MM.1S (cell line): ENCODE results near the gene SERPINA12.

Experiments used
- DNase-seq: peaks from one replicate; pipeline ENCODE4 v3.0.0-alpha.2; 2015
- H2AFZ ChIP-seq: fragments of 300-600 bp; sonication (generic); 2 replicates; pipeline ENCODE4 v1.6.0; 2016; ENCODE audit warnings: antibody characterized with exemption, low read length
- H3F3A ChIP-seq: fragments of 300-600 bp; sonication (generic); 2 replicates; pipeline ENCODE4 v1.6.1; 2016; ENCODE audit warnings: mild to moderate bottlenecking, antibody characterized with exemption, low read length, moderate library complexity, mixed read lengths; ENCODE audit not compliant: insufficient read depth
- H3K27ac ChIP-seq: fragments of 300-600 bp; sonication (generic); 2 replicates; pipeline ENCODE4 v1.5.1; 2016; ENCODE audit warnings: mild to moderate bottlenecking, low read length
- H3K27me3 ChIP-seq: fragments of 300-600 bp; sonication (generic); replicated peaks from 2 replicates; pipeline ENCODE4 v1.6.0; 2016; ENCODE audit warnings: low read length; ENCODE audit not compliant: insufficient read depth
- H3K36me3 ChIP-seq: fragments of 300-600 bp; sonication (generic); replicated peaks from 2 replicates; pipeline ENCODE4 v1.6.1; 2016; ENCODE audit warnings: mild to moderate bottlenecking, low read length, mixed read lengths; ENCODE audit not compliant: insufficient read depth
- H3K4me1 ChIP-seq: fragments of 300-600 bp; sonication (generic); 2 replicates; pipeline ENCODE4 v1.6.1; 2016; ENCODE audit warnings: low read length, mixed read lengths
- H3K4me2 ChIP-seq: fragments of 300-600 bp; sonication (generic); 2 replicates; pipeline ENCODE4 v1.6.0; 2016; ENCODE audit warnings: low read depth, low read length
- H3K4me3 ChIP-seq: fragments of 300-600 bp; sonication (generic); 2 replicates; pipeline ENCODE4 v1.5.1; 2016; ENCODE audit warnings: low read length, mixed read lengths
- H3K79me2 ChIP-seq: fragments of 300-600 bp; sonication (generic); 2 replicates; pipeline ENCODE4 v1.6.1; 2016; ENCODE audit warnings: mixed run types, low read length, mixed read lengths
- H3K9ac ChIP-seq: fragments of 300-600 bp; sonication (generic); 2 replicates; pipeline ENCODE4 v1.6.1; 2016; ENCODE audit warnings: low read length, mixed read lengths
- H3K9me2 ChIP-seq: fragments of 300-600 bp; sonication (generic); replicated peaks from 2 replicates; pipeline ENCODE4 v1.6.1; 2016; ENCODE audit warnings: mild to moderate bottlenecking, low read length, mixed read lengths; ENCODE audit not compliant: insufficient read depth
- H3K9me3 ChIP-seq: fragments of 300-600 bp; sonication (generic); replicated peaks from 2 replicates; pipeline ENCODE4 v1.6.1; 2016; ENCODE audit warnings: mild to moderate bottlenecking, low read length, mixed read lengths; ENCODE audit not compliant: insufficient read depth
- H4K20me1 ChIP-seq: fragments of 300-600 bp; sonication (generic); 2 replicates; pipeline ENCODE4 v1.6.1; 2016; ENCODE audit warnings: mild to moderate bottlenecking, low read length, moderate library complexity, mixed read lengths; ENCODE audit not compliant: insufficient read depth
- EZH2 ChIP-seq: fragments of 300-600 bp; sonication (generic); optimal IDR thresholded peaks from 2 replicates; pipeline ENCODE3; 2017; ENCODE audit warnings: low read depth, mild to moderate bottlenecking, antibody characterized with exemption, low read length, mixed read lengths
- EZH2phosphoT487 ChIP-seq: fragments of 300-600 bp; sonication (generic); IDR thresholded peaks from 2 replicates; pipeline ENCODE4 v1.6.1; 2018; ENCODE audit warnings: antibody characterized with exemption, low read length
- TF ChIP-seq, protein P1 (sequence below): fragments of 300-600 bp; sonication (generic); IDR thresholded peaks from 2 replicates; pipeline ENCODE4 v1.5.1; 2016; ENCODE audit warnings: antibody characterized with exemption, low read length, mixed read lengths

The SERPINA12 gene

DNA sequence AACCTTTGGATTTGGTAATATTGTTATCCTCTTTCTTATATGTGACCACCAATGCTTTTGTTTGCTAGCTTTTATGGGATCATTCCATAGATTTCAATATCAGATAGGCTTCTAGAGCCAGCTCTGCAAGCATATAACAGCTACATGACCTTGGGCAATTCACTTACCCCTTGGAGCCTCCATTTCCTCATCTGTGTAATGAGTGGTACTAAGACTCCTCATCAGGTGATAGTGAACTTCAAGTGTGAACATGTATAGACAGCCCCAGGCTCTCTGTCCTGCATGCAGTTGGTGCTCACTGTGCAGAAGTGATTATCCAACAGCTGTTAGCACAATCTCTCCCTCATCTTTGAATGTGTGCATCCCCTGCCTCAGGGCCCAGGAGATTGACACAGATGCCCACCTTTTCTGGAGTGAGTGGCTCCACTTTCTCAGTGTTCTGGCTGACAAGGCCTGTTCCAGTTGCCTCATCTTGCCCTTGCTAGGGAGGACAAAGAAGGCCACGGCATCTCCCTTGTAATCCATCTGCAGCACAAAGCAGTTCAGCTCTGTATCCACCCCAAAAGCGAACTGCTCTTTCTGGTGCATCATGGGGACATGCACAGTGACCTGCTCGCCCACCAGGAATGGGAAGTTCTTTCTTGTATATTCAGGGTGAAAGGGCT, 42.4 kb downstream of the SERPINA12 start:
- H3K9ac ChIP-seq, result no peak overlapping the region
- no peak overlapping the region for H3K27ac ChIP-seq
- H3K4me1 ChIP-seq, result no peaks in the 10 kb centered on the region
- H3K9me2 ChIP-seq, result no peaks in the 10 kb centered on the region
- no peaks in the 10 kb centered on the region for H3K79me2 ChIP-seq
- TF ChIP-seq EZH2 (no peak), EZH2phosphoT487 (no peak)
- TF ChIP-seq, protein P1, sequence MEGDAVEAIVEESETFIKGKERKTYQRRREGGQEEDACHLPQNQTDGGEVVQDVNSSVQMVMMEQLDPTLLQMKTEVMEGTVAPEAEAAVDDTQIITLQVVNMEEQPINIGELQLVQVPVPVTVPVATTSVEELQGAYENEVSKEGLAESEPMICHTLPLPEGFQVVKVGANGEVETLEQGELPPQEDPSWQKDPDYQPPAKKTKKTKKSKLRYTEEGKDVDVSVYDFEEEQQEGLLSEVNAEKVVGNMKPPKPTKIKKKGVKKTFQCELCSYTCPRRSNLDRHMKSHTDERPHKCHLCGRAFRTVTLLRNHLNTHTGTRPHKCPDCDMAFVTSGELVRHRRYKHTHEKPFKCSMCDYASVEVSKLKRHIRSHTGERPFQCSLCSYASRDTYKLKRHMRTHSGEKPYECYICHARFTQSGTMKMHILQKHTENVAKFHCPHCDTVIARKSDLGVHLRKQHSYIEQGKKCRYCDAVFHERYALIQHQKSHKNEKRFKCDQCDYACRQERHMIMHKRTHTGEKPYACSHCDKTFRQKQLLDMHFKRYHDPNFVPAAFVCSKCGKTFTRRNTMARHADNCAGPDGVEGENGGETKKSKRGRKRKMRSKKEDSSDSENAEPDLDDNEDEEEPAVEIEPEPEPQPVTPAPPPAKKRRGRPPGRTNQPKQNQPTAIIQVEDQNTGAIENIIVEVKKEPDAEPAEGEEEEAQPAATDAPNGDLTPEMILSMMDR, result no peak
- no peaks in the 10 kb centered on the region for H3K9me3 ChIP-seq
- H3K4me3 ChIP-seq, result no peak overlapping the region
- H3K36me3 ChIP-seq, result no peaks in the 10 kb centered on the region
- H3F3A ChIP-seq, result no peaks in the 10 kb centered on the region
- no peak overlapping the region for H3K4me2 ChIP-seq
- H3K27me3 ChIP-seq, result no peaks in the 10 kb centered on the region
- no peak overlapping the region for H2AFZ ChIP-seq
- no peaks in the 10 kb centered on the region for H4K20me1 ChIP-seq
- no peak for DNase-seq

DNA sequence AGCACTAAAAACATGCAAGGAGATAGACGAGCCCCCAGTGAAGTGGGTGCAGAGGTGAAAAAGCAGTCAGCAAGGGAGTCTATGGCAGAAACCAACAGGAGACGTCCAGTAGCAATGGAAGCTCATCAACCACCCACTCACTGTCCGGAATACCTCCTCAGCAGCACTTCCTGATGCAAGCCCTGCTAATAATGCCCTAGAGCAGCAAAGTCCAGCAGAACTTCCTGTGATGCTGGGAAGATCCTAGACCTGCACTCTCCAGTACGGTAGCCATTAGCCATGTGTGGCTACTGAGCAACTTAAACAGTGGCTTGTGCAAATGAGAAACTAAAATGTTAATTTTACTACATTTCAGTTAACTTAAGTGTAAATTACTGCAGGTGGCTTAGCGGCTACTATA, 44.2 kb downstream of the SERPINA12 start:
- Histone ChIP-seq H3K79me2 (no peaks in the 10 kb centered on the region), H3K4me2 (no peak overlapping the region), H4K20me1 (no peaks in the 10 kb centered on the region), H3K27me3 (no peaks in the 10 kb centered on the region), H2AFZ (no peak overlapping the region), H3K9ac (no peak overlapping the region), H3K36me3 (no peaks in the 10 kb centered on the region), H3K4me1 (no peaks in the 10 kb centered on the region), H3K9me3 (no peaks in the 10 kb centered on the region), H3K9me2 (no peaks in the 10 kb centered on the region), H3K4me3 (no peak overlapping the region), H3F3A (no peaks in the 10 kb centered on the region), H3K27ac (no peak overlapping the region)
- TF ChIP-seq, protein P1, result no peak
- no peak for TF ChIP-seq EZH2phosphoT487
- TF ChIP-seq EZH2, result no peak
- DNase-seq, result no peak

DNA sequence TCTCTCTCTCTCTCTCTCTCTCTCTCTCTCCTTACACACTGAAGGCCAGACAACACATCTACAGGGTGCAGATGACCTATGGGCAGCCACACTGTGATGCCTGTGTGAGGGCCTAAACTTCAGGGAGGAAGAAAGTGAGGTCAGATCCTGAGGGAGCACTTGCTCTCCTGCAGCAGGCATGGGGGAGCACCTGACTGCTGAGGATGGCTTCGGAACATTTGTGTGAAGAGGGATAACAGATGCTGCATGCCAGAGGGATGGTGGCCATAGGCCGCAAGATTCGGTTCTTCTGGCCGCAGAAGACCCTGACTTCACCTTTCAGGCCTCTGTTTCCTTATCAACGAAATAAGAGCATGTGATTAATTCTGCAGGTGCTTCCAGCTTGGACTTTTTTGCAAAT, 45.0 kb downstream of the SERPINA12 start:
- no peaks in the 10 kb centered on the region for H4K20me1 ChIP-seq
- H3K79me2 ChIP-seq, result no peaks in the 10 kb centered on the region
- H3F3A ChIP-seq, result no peaks in the 10 kb centered on the region
- H3K4me1 ChIP-seq, result no peaks in the 10 kb centered on the region
- no peak overlapping the region for H3K27ac ChIP-seq
- no peak overlapping the region for H3K9ac ChIP-seq
- TF ChIP-seq EZH2, result no peak
- H3K9me3 ChIP-seq, result no peaks in the 10 kb centered on the region
- no peak overlapping the region for H2AFZ ChIP-seq
- no peak overlapping the region for H3K4me3 ChIP-seq
- H3K4me2 ChIP-seq, result no peak overlapping the region
- no peak for DNase-seq
- no peaks in the 10 kb centered on the region for H3K9me2 ChIP-seq
- no peaks in the 10 kb centered on the region for H3K36me3 ChIP-seq
- H3K27me3 ChIP-seq, result no peaks in the 10 kb centered on the region

DNA sequence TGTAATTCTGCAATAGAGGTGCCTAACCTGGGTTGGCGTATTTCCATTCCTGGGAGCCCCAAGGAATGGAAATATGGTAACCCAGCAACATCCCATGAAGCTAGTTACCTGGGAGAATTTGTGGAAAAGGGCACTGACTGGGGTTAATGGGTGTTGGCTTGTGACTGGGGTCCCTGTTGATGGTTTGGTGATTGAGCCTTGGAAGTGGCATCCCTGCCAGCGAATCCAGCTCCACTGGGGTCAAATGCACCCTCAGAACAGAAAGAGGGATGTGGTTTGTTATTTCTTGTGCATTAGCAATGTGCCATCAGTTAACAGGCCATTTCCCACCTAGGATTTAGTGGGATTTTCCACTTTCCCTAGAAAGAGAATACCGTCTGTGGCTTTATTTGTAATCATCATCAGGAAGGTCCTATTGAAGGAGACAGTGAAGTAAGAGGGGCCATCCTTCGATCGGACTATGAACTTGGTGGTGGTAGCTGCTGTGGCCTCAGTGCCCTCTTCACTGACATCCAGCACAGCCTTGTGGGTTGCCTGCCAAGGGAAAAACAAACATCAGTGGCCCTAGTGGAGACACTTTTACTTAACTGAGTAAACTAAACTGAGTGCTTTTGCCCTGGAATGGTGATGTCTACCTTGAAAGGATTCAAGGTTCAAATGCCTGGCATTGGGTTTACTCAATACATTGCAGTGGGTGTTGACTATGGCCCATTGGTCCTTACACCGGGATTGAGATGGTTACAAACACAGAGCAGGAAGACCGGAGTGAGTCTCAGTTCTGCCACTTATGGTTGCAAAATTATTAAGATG, 46.3 kb downstream of the SERPINA12 start:
- no peak overlapping the region for H3K27ac ChIP-seq
- H3F3A ChIP-seq, result no peaks in the 10 kb centered on the region
- H3K36me3 ChIP-seq, result no peaks in the 10 kb centered on the region
- H3K9ac ChIP-seq, result no peak overlapping the region
- no peak overlapping the region for H3K4me3 ChIP-seq
- H4K20me1 ChIP-seq, result no peaks in the 10 kb centered on the region
- H3K27me3 ChIP-seq, result no peaks in the 10 kb centered on the region
- no peaks in the 10 kb centered on the region for H3K4me1 ChIP-seq
- H3K9me2 ChIP-seq, result no peaks in the 10 kb centered on the region
- no peaks in the 10 kb centered on the region for H3K79me2 ChIP-seq
- no peak overlapping the region for H2AFZ ChIP-seq
- no peaks in the 10 kb centered on the region for H3K9me3 ChIP-seq
- H3K4me2 ChIP-seq, result no peak overlapping the region
- DNase-seq, result no peak
- TF ChIP-seq, protein P1, result no peak
- TF ChIP-seq EZH2 (no peak), EZH2phosphoT487 (no peak)
